HepG2 (cell line): Measurements from ENCODE around the gene ELL.

Experiments used
- CTCF ChIP-seq: sonication (generic); formaldehyde crosslinking; IDR thresholded peaks from 2 replicates; pipeline ENCODE4 v1.5.0; 2020; ENCODE audit warnings: mild to moderate bottlenecking, missing genetic modification reagents, moderate library complexity
- ELF4 ChIP-seq: sonication (generic); formaldehyde crosslinking; IDR thresholded peaks from 2 replicates; pipeline ENCODE4 v1.5.0; 2020; ENCODE audit warnings: missing genetic modification reagents, mild to moderate bottlenecking, moderate library complexity, borderline replicate concordance
- HDAC6 ChIP-seq: fragments of 200-600 bp; sonication (generic); IDR thresholded peaks from 2 replicates; pipeline ENCODE4 v1.7.0; 2017; ENCODE audit warnings: mild to moderate bottlenecking, antibody characterized with exemption, low read length, low read depth
- HMG20A ChIP-seq: IDR thresholded peaks from 2 replicates; pipeline ENCODE4 v1.6.1; 2016; ENCODE audit warnings: borderline replicate concordance
- KAT7 ChIP-seq: IDR thresholded peaks from 2 replicates; pipeline ENCODE4 v1.6.1; 2018; ENCODE audit warnings: borderline replicate concordance, missing compliant biosample characterization
- POLR2A ChIP-seq, 2 experiments: IDR thresholded peaks; 2 replicates each; pipeline ENCODE4 v1.6.1; 2011; ENCODE audit warnings: low read depth in 2 of 2, low read length in 2 of 2, mild to moderate bottlenecking in 1 of 2, moderate library complexity in 1 of 2; ENCODE audit not compliant: insufficient read depth in 1 of 2
- YY1 ChIP-seq: IDR thresholded peaks from 2 replicates; pipeline ENCODE4 v1.6.1; 2011; ENCODE audit warnings: low read length, low read depth, moderate library complexity, mild to moderate bottlenecking; ENCODE audit not compliant: insufficient read depth, insufficient replicate concordance
- ZKSCAN1 ChIP-seq: fragments of 150-350 bp; IDR thresholded peaks from 2 replicates; pipeline ENCODE4 v1.6.1; 2014; ENCODE audit warnings: low read length
- ZNF780A ChIP-seq: sonication (generic); formaldehyde crosslinking; IDR thresholded peaks from 2 replicates; pipeline ENCODE4 v1.8.0; 2022; ENCODE audit warnings: mild to moderate bottlenecking, missing genetic modification reagents, moderate library complexity
- TF ChIP-seq, protein P1 (sequence below): sonication (generic); formaldehyde crosslinking; IDR thresholded peaks from 2 replicates; pipeline ENCODE4 v1.5.0; 2020; ENCODE audit warnings: mild to moderate bottlenecking, missing genetic modification reagents, borderline replicate concordance

DNA sequence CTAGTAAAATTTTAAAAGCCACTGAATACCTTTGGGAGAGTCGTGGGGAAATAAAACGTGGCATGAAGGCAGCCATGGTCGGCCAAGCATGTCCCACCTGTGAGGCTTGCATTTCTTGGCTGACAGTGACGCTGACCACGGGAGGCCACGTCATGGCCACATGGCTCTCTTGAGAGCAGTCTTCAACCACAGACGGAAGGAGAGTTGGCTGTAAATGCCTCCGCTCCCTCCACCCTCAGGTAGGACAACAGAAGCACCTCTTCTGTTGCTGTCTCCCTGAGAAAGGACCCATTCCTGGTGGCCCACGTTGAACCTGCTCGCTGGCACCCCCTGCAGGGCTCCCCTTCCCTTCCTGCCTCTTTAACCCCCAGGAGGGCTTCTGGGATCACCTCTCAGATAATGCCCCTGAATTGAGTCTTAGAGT is 113.8 kb downstream of the ELL start:
- TF ChIP-seq POLR2A (IDR thresholded peaks at IDR 0.05; ENCODE audit: insufficient read depth in 1 of 2, low read depth in 2 of 2, low read length in 2 of 2): no peak
- TF ChIP-seq CTCF (CRISPR knock-in tag): peak; percentile 77
- TF ChIP-seq ZKSCAN1: no peak
- TF ChIP-seq YY1: no peak
- TF ChIP-seq ZNF780A (CRISPR knock-in tag): no peak
- no peak for TF ChIP-seq HDAC6
- TF ChIP-seq, protein P1, sequence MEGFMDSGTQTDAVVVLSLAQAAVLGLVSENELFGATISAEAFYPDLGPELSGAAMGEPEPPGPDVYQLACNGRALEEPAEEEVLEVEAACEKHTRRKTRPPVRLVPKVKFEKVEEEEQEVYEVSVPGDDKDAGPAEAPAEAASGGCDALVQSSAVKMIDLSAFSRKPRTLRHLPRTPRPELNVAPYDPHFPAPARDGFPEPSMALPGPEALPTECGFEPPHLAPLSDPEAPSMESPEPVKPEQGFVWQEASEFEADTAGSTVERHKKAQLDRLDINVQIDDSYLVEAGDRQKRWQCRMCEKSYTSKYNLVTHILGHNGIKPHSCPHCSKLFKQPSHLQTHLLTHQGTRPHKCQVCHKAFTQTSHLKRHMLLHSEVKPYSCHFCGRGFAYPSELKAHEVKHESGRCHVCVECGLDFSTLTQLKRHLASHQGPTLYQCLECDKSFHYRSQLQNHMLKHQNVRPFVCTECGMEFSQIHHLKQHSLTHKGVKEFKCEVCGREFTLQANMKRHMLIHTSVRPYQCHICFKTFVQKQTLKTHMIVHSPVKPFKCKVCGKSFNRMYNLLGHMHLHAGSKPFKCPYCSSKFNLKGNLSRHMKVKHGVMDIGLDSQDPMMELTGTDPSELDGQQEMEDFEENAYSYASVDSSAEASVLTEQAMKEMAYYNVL: no peak
- TF ChIP-seq HMG20A (CRISPR knock-in tag): no peak
- no peak for TF ChIP-seq ELF4 (CRISPR knock-in tag)
- TF ChIP-seq KAT7 (CRISPR knock-in tag): no peak
